Aorta (tissue), 5 donors: ENCODE measurements around the gene PDE4D. TPM values are rescaled to one million over a fixed set of nuclear protein-coding genes. Genes with fewer than 3 reads are reported as not detected.

ENCODE experiments used
- ATAC-seq: fragments of 200-7000 bp; cut with Tn5 transposase; one replicate; pipeline ENCODE4 v1.9.1; 2022; ENCODE audit warnings: moderate library complexity; ENCODE audit not compliant: low FRiP score
- DNase-seq, 2 donors: peaks; one replicate each; pipeline ENCODE4 v3.0.0-alpha.2; 2020
- H3K27ac ChIP-seq, 2 donors: one replicate each; pipeline ENCODE4 v1.5.1; 2013; ENCODE audit warnings: low read length in 2 of 2, mild to moderate bottlenecking in 2 of 2, moderate library complexity in 2 of 2, control low read depth in 1 of 2, inconsistent platforms in 1 of 2, low read depth in 1 of 2
- H3K27me3 ChIP-seq, 2 donors: one replicate each; pipeline ENCODE4 v1.6.1; 2013; ENCODE audit warnings: control low read depth in 1 of 2, low read length in 1 of 2, mild to moderate bottlenecking in 1 of 2, moderate library complexity in 1 of 2; ENCODE audit not compliant: insufficient read depth in 2 of 2, control insufficient read depth in 1 of 2
- H3K36me3 ChIP-seq, 2 donors: one replicate each; pipeline ENCODE4 v1.6.1; 2013; ENCODE audit warnings: control low read depth in 1 of 2, low read length in 1 of 2, mild to moderate bottlenecking in 1 of 2; ENCODE audit not compliant: insufficient read depth in 2 of 2, control insufficient read depth in 1 of 2
- H3K4me1 ChIP-seq, 2 donors: one replicate each; pipeline ENCODE4 v1.6.1; 2013; ENCODE audit warnings: low read length in 2 of 2, control low read depth in 1 of 2, mild to moderate bottlenecking in 1 of 2, moderate library complexity in 1 of 2; ENCODE audit not compliant: insufficient read depth in 2 of 2, control insufficient read depth in 1 of 2
- H3K4me3 ChIP-seq, 2 donors: one replicate each; pipeline ENCODE4 v1.5.1; 2013; ENCODE audit warnings: low read length in 2 of 2, control low read depth in 1 of 2, mild to moderate bottlenecking in 1 of 2
- H3K9me3 ChIP-seq: one replicate; pipeline ENCODE4 v1.6.1; 2013; ENCODE audit warnings: mild to moderate bottlenecking, low read length; ENCODE audit not compliant: control insufficient read depth
- WGBS, 2 donors: extraction: QIAGEN DNeasy Blood & Tissue Kit; methylation state at CpG; one replicate each; pipeline ENCODE4 v1.1.7; 2013; 5-methylcytosine and 5-hydroxymethylcytosine counted together
- intact Hi-C, 2 donors: fragments of 100-400 bp; cut with DNase I; formaldehyde crosslinking; loops; one replicate each; pipeline versions ENCODE4 v1.14.2 to v1.15.0; 2022
- polyA plus RNA-seq, 2 donors: library from polyadenylated mRNA; stranded (reverse); fragments of 200-250 nt; gene quantifications; one replicate each; pipeline ENCODE4 v1.2.3, GENCODE V29; 2013
- total RNA-seq, 2 donors: library from RNA; stranded (reverse); fragmentation: NEBNext Ultra II Directional; extraction: Animal tissue kit (Norgen Biotek cat#: 25700); gene quantifications; one replicate each; pipeline ENCODE4 v1.2.1, GENCODE V29; 2021
- donor health status: healthy with polysubstance abuse.
- donor health status: Bipolar disorder and iron deficiency.
- donor health status: DM: no; HTN: no; CAD: no.
- donor health status: DM: no; HTN: no; CAD: no.
- donor health status: DM: yes; HTN: yes; CAD: no.

PDE4D gene
- total and polyA plus RNA-seq, 4 donors: 2.4 to 112 (median 33.3) TPM

GRCh38 chr5:59891962-59892643, 1.4 kb downstream of the PDE4D start:
- 34 to 39% methylated on average over 22 of the region's 22 CpGs for WGBS, 2 donors
- intact Hi-C loops: no loop called here
- H3K27me3 ChIP-seq: no peaks in the 10 kb centered on the region
- peaks cover 0 to 3% of the 10 kb centered on the region in 2 donors for H3K4me1 ChIP-seq
- no peak overlapping the region for H3K4me3 ChIP-seq
- DNase-seq (no peak), ATAC-seq (peak; percentile 16)
- no peaks in the 10 kb centered on the region for H3K36me3 ChIP-seq
- H3K9me3 ChIP-seq: no peaks in the 10 kb centered on the region
- no peak overlapping the region for H3K27ac ChIP-seq

GRCh38 chr5:59887274-59887673, 6.3 kb downstream of the PDE4D start:
- H3K9me3 ChIP-seq: no peaks in the 10 kb centered on the region
- 10 to 17% methylated on average over 3 of the region's 3 CpGs for whole genome bisulfite sequencing, 2 donors
- no peaks in the 10 kb centered on the region for H3K36me3 ChIP-seq
- no peak overlapping the region for H3K4me3 ChIP-seq
- no peak overlapping the region for H3K27ac ChIP-seq
- DNase-seq (no peak), ATAC-seq (no peak)
- intact Hi-C loops: loop anchor here in 1 of 2 donors (10.0 kb wide), 1 partner anchor 58 kb away; no protein-coding TSS in a partner anchor
- H3K27me3 ChIP-seq: no peaks in the 10 kb centered on the region
- H3K4me1 ChIP-seq: peaks cover 0 to 3% of the 10 kb centered on the region in 2 donors

- H3K27me3 ChIP-seq: no peaks in the 10 kb centered on the region
- no peaks in the 10 kb centered on the region for H3K9me3 ChIP-seq
- no peak for DNase-seq
- H3K4me1 ChIP-seq: peaks cover 2 to 3% of the 10 kb centered on the region in 2 donors
- 81 to 82% methylated on average over 1 of the region's 1 CpG for WGBS, 2 donors
- H3K27ac ChIP-seq: no peak overlapping the region
- H3K36me3 ChIP-seq: no peaks in the 10 kb centered on the region
- intact Hi-C loops: no loop called here
- no peak for ATAC-seq
- no peak overlapping the region for H3K4me3 ChIP-seq
Measured at GRCh38 chr5:59874675-59875074, 18.9 kb downstream of the PDE4D start.

GRCh38 chr5:59873113-59873512, 20.4 kb downstream of the PDE4D start:
- intact Hi-C loops: no loop called here
- WGBS, 2 donors: 78 to 81% methylated on average over 2 of the region's 2 CpGs
- Histone ChIP-seq H3K27ac (no peak overlapping the region), H3K4me3 (no peak overlapping the region), H3K4me1 (peaks cover 2 to 3% of the 10 kb centered on the region in 2 donors), H3K9me3 (no peaks in the 10 kb centered on the region), H3K36me3 (no peaks in the 10 kb centered on the region), H3K27me3 (no peaks in the 10 kb centered on the region)
- no peak for ATAC-seq
- DNase-seq: no peak

- H3K27me3 ChIP-seq: no peaks in the 10 kb centered on the region
- no peak overlapping the region for H3K27ac ChIP-seq
- DNase-seq (no peak), ATAC-seq (no peak)
- H3K9me3 ChIP-seq: no peaks in the 10 kb centered on the region
- intact Hi-C loops: no loop called here
- WGBS, 2 donors: 83 to 86% methylated on average over 2 of the region's 2 CpGs
- H3K4me3 ChIP-seq: no peak overlapping the region
- peaks cover 0 to 3% of the 10 kb centered on the region in 2 donors for H3K4me1 ChIP-seq
- H3K36me3 ChIP-seq: no peaks in the 10 kb centered on the region
Measured at GRCh38 chr5:59866661-59867060, 26.9 kb downstream of the PDE4D start.

GRCh38 chr5:59864718-59865117, 28.8 kb downstream of the PDE4D start:
- Histone ChIP-seq H3K27me3 (no peaks in the 10 kb centered on the region), H3K4me1 (peaks cover 0 to under 1% of the 10 kb centered on the region in 2 donors), H3K27ac (no peak overlapping the region), H3K36me3 (no peaks in the 10 kb centered on the region), H3K9me3 (no peaks in the 10 kb centered on the region), H3K4me3 (no peak overlapping the region)
- intact Hi-C loops: no loop called here
- ATAC-seq: no peak
- DNase-seq: no peak
- 47 to 57% methylated on average over 3 of the region's 3 CpGs for WGBS, 2 donors

GRCh38 chr5:59863777-59864176, 29.7 kb downstream of the PDE4D start:
- Histone ChIP-seq H3K27ac (no peak overlapping the region), H3K27me3 (no peaks in the 10 kb centered on the region), H3K36me3 (no peaks in the 10 kb centered on the region), H3K4me1 (no peaks in the 10 kb centered on the region), H3K9me3 (no peaks in the 10 kb centered on the region), H3K4me3 (no peak overlapping the region)
- ATAC-seq: no peak
- 39 to 41% methylated on average over 5 of the region's 5 CpGs for WGBS, 2 donors
- DNase-seq: no peak
- intact Hi-C loops: no loop called here

GRCh38 chr5:59856358-59856757, 37.2 kb downstream of the PDE4D start:
- Histone ChIP-seq H3K27me3 (no peaks in the 10 kb centered on the region), H3K9me3 (no peaks in the 10 kb centered on the region), H3K4me1 (no peaks in the 10 kb centered on the region), H3K27ac (no peak overlapping the region), H3K36me3 (no peaks in the 10 kb centered on the region), H3K4me3 (no peak overlapping the region)
- intact Hi-C loops: no loop called here
- no peak for ATAC-seq
- WGBS, 2 donors: 89 to 92% methylated on average over 5 of the region's 5 CpGs
- no peak for DNase-seq

- no peaks in the 10 kb centered on the region for H3K9me3 ChIP-seq
- no peak for ATAC-seq
- H3K4me1 ChIP-seq: no peaks in the 10 kb centered on the region
- intact Hi-C loops: no loop called here
- WGBS, 2 donors: 70 to 97% methylated on average over 2 of the region's 2 CpGs
- no peak for DNase-seq
- H3K27ac ChIP-seq: no peak overlapping the region
- no peaks in the 10 kb centered on the region for H3K27me3 ChIP-seq
- no peaks in the 10 kb centered on the region for H3K36me3 ChIP-seq
- H3K4me3 ChIP-seq: no peak overlapping the region
Measured at GRCh38 chr5:59850766-59851165, 42.8 kb downstream of the PDE4D start.
